ENCODE measurements around the gene TMEM30A. TPM values are rescaled to one million over a fixed set of nuclear protein-coding genes. Genes with fewer than 3 reads are reported as not detected.

The TMEM30A gene
- total RNA-seq: 41.5 and 48.8 TPM in 2 replicates

GRCh38 chr6:75284632-75285282 is at the start of gene TMEM30A:
Gene TMEM30A (minus strand): TSS chr6:75284792. CDS start chr6:75284638, 154 bp downstream.

GRCh38 chr6:75243333-75244062 is 41.1 kb downstream of the TMEM30A start, which contains the start of gene COX7A2:
Gene COX7A2 (minus strand): TSS chr6:75243801. CDS start chr6:75243734, 67 bp downstream.

DNA sequence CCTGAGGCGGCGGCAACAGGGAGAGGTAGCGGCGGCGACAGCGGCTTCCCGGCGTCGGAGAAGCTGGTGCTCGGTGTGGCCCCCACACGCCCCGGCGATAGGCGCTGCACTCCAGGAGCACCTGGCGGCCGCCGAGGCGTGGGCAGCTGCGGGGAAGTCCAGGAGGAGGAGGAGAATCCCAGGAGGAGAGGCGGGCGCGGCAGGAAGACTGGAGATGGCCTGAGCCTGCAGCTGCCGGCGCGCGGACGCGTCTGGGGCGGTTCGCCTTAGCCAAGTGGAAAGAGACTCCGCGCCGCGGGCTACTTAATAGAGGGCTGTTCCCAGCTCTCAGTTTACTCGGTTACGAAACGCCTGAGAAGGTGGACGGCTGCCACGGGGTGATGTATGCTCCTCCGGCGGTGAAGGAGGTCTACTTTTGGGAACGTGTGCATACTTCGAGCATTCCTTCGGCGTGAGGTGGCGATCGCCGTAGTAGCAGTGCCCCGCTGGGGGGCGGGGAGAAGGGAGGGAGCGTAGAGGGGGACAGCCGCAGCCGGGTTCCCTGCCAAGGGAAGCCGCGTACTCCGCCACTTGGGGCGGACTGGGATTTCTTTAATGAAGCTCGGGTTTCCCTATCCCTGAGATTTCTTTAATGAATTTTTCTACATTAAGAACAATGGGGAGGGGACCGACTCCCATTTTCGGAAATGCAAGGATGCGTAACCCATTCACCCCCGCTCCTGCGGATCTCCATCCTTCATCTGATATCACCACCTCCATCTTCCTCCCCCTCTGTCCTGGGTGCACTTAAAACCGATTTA is 78.6 kb downstream of the TMEM30A start, which contains the start of gene COL12A1:
Gene COL12A1 (minus strand): TSS at position 278 of the 800 bp plus-strand sequence. CDS start 3,261 bp downstream, outside the sequence.

Other genes with a start within 250 kb of the TMEM30A start
- 121 and 205 TPM in 2 replicates for gene COL12A1, start 78.7 kb downstream of the TMEM30A start, total RNA-seq
- 384 and 389 TPM in 2 replicates for gene COX7A2, start 41.0 kb downstream of the TMEM30A start, total RNA-seq
- not detected in 2 replicates for gene FILIP1, start 209.0 kb upstream of the TMEM30A start, total RNA-seq